ENCODE measurements around the gene GPC6.

- TF ChIP-seq CTCF (conservative IDR thresholded peaks at IDR 0.05) (no peak), ZFX (IDR thresholded peaks at IDR 0.05) (no peak)
Measured at GRCh38 chr13:93244141-93244917, 17.7 kb downstream of the GPC6 start.
